Activated CD8-positive, alpha-beta T cell treated with anti-CD3 and anti-CD28 coated beads for 36 hours (primary cell): ENCODE data around the gene SLC35F3. TPM values are rescaled to one million over a fixed set of nuclear protein-coding genes. Genes with fewer than 3 reads are reported as not detected.

Experiments
- ATAC-seq: fragments of 200-7000 bp; cut with Tn5 transposase; one replicate; pipeline ENCODE4 v1.10.0; 2021; ENCODE audit warnings: mild to moderate bottlenecking, moderate library complexity
- CTCF ChIA-PET: fragments of 350-600 bp; sonication (Branson Sonifier 250); formaldehyde crosslinking; loops from one replicate; lab custom pipeline; 2021; ENCODE audit warnings: antibody characterized with exemption; lab: Charles Lee
- POLR2A ChIA-PET: fragments of 350-600 bp; sonication (Branson Sonifier 250); formaldehyde crosslinking; loops from one replicate; lab custom pipeline; 2021; ENCODE audit warnings: antibody characterized with exemption; lab: Charles Lee
- DNase-seq: peaks from one replicate; pipeline ENCODE4 v3.0.0-alpha.2; 2020
- H3K27ac Mint-ChIP-seq: one replicate; pipeline ENCODE4 v1.8.0; 2021; ENCODE audit warnings: mild to moderate bottlenecking, mixed read lengths
- H3K27me3 Mint-ChIP-seq: one replicate; pipeline ENCODE4 v1.8.0; 2021; ENCODE audit warnings: mixed read lengths
- H3K36me3 Mint-ChIP-seq: one replicate; pipeline ENCODE4 v1.8.0; 2021; ENCODE audit warnings: low read depth, mixed read lengths
- H3K4me1 Mint-ChIP-seq: one replicate; pipeline ENCODE4 v1.8.0; 2021; ENCODE audit warnings: low read depth, mixed read lengths
- H3K4me3 Mint-ChIP-seq: one replicate; pipeline ENCODE4 v1.8.0; 2021; ENCODE audit warnings: mild to moderate bottlenecking, moderate library complexity, mixed read lengths
- H3K9me3 Mint-ChIP-seq: one replicate; pipeline ENCODE4 v1.8.0; 2021; ENCODE audit warnings: mixed read lengths
- intact Hi-C: fragments of 100-400 bp; cut with micrococcal nuclease; formaldehyde crosslinking; loops from one replicate; pipeline ENCODE4 v1.10.0; 2022
- total RNA-seq, 2 experiments: library from RNA; stranded (reverse); gene quantifications; one replicate each; pipeline ENCODE4 v1.2.3, GENCODE V29; 2021
- TF ChIP-seq, protein P1 (sequence below): fragments of 200-600 bp; IDR thresholded peaks from one replicate; pipeline ENCODE4 v1.8.0; 2022; ENCODE audit warnings: antibody characterized with exemption, mild to moderate bottlenecking

SLC35F3 gene
- total RNA-seq, 2 experiments from 2014 or later = 3.1 to 3.5 TPM

DNA sequence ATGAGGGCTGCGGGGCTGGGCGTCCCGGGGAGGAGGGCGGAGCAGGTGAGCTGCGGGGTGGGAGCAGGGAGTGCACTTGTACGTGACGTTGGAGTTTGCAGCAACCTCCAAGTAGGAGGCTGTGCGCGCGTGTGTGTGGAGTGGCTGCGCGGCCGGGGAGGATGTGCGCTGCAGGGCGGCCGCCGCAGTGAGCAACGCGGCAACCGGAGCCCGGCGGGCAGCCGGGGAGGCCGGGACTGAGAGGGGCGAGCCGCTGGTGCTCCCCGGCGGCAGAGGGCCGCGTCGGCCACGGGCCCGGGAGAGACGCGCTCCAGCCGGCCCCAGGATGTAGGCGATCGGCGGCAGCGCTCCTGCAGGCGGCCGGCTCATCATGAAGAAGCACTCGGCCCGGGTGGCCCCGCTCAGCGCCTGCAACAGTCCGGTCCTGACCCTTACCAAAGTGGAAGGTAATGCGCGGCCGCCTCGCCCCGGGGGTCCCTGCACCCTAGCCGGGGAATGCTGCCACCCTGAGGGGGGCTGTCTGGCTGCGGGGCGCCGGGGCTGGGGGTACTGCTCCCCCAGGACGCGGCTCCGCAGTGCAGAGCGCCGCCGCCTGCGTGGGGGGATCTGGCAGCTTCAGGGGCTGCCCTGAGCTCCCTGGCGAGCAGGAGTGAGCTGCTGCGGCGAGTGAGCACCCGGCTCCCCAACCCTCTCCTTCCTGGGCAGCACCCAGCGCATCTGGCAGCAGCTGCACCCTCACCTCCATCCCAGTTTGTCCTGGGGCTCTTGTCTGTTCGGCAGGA lies 309.8 kb downstream of the SLC35F3 start:
- Mint-ChIP-seq H3K9me3 (no peaks in the 10 kb centered on the region), H3K4me1 (peaks cover 29% of the 10 kb centered on the region), H3K4me3 (peak overlapping the region; percentile 68), H3K36me3 (no peaks in the 10 kb centered on the region), H3K27ac (no peak overlapping the region), H3K27me3 (peaks cover 47% of the 10 kb centered on the region)
- POLR2A ChIA-PET = no interaction called here
- intact Hi-C loops = no loop called here
- ATAC-seq = peak; percentile 43
- TF ChIP-seq, protein P1, sequence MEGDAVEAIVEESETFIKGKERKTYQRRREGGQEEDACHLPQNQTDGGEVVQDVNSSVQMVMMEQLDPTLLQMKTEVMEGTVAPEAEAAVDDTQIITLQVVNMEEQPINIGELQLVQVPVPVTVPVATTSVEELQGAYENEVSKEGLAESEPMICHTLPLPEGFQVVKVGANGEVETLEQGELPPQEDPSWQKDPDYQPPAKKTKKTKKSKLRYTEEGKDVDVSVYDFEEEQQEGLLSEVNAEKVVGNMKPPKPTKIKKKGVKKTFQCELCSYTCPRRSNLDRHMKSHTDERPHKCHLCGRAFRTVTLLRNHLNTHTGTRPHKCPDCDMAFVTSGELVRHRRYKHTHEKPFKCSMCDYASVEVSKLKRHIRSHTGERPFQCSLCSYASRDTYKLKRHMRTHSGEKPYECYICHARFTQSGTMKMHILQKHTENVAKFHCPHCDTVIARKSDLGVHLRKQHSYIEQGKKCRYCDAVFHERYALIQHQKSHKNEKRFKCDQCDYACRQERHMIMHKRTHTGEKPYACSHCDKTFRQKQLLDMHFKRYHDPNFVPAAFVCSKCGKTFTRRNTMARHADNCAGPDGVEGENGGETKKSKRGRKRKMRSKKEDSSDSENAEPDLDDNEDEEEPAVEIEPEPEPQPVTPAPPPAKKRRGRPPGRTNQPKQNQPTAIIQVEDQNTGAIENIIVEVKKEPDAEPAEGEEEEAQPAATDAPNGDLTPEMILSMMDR = no peak
- CTCF ChIA-PET = interaction anchor here (1.8 to 10.5 kb wide), 6 partner anchors 96 to 113 kb away, joined by 6 to 127 read pairs (median 12); no protein-coding TSS in a partner anchor
- peak; percentile 36 for DNase-seq

DNA sequence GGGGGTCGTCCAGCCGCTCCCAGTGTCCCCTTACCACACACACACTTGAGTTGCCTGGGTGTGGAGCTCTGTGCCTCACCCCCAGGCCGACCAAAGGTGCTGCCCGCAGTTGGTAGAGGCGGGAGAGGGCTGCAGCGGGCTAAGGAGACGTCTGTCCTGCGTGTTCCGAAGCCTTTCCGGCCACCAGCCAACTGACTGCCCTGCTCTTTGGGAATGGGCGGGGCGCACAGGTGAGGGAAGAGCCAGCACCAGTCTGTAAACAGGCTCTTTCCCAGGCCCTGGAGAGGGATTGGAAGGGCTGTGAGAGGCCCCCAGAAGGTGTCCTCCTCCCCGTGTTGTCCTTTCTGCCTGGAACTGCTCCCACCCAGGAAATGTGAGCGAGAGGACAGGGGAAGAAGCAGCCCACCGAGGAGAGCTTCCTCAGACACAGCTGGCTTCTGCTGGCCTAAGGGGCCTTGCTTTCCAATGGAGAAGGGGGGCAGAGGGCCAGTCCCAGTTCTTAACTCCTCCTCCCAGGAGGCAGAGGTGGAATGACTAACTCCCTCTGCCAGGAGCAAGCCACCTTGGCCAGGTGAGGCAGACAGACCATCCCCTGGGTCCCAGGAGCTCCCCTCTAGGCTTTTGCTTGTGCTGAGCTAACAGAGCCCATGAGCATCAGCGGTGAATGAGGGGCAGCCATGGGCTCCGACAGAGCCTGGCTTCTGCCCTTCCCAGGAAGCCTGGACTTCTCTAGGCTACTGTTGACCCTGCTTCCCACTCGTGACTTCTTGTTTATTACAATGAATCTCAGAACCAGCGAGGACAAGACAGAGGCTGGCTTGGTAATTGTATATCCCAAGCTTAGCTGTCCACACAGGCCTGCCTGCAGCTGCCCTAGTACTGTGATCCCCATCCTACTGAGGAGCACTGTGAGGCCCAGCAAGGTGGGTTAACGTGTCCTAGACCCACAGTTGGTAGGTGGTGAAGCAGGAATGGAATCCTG lies 310.7 kb downstream of the SLC35F3 start:
- Mint-ChIP-seq H3K4me1 (peaks cover 29% of the 10 kb centered on the region), H3K4me3 (peak overlapping the region; percentile 54), H3K36me3 (no peaks in the 10 kb centered on the region), H3K27ac (no peak overlapping the region), H3K9me3 (no peaks in the 10 kb centered on the region), H3K27me3 (peaks cover 45% of the 10 kb centered on the region)
- intact Hi-C loops = no loop called here
- ChIA-PET CTCF (interaction anchor here (0.6 to 10.5 kb wide), 5 partner anchors 15 to 112 kb away, joined by 3 to 127 read pairs (median 3); no protein-coding TSS in a partner anchor), POLR2A (no interaction called here)
- no peak for DNase-seq
- no peak for ATAC-seq
- TF ChIP-seq, protein P1 = no peak

DNA sequence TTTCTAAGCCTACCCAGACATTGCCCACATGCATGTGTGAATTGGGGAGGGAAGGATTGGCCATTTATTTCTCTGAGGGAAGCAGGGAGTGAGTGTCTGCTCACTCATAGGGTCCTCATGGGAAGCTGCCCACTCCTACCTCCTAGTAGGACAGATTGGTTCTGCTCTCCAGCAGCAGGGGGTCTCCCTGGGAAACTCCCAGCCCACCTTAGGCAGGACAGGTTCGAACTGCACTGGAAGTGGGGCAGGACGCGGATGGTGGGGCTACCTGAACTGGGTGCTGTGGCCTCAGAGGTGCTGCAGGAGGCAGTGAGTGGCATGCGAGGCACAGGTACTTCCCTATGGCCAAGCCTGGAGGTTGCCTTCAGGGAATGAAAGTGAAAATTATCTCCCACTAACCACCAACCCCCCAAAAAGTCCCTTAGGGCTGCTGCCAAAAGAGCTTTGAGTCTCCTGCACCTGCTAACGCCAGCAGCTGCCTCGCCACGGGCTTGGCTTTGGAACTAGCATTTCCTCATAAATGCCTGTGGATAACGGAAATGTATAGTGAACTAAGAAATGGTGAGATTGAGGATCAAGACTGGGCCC lies 311.7 kb downstream of the SLC35F3 start:
- ChIA-PET CTCF (interaction anchor here (0.6 to 10.5 kb wide), 5 partner anchors 89 to 111 kb away, joined by 3 to 127 read pairs (median 3); no protein-coding TSS in a partner anchor), POLR2A (no interaction called here)
- ATAC-seq (peak; percentile 15), DNase-seq (peak; percentile 21)
- Mint-ChIP-seq H3K4me1 (peaks cover 29% of the 10 kb centered on the region), H3K36me3 (no peaks in the 10 kb centered on the region), H3K27me3 (peaks cover 41% of the 10 kb centered on the region), H3K27ac (no peak overlapping the region), H3K9me3 (no peaks in the 10 kb centered on the region), H3K4me3 (peak overlapping the region; percentile 34)
- TF ChIP-seq, protein P1 = no peak
- intact Hi-C loops = no loop called here

DNA sequence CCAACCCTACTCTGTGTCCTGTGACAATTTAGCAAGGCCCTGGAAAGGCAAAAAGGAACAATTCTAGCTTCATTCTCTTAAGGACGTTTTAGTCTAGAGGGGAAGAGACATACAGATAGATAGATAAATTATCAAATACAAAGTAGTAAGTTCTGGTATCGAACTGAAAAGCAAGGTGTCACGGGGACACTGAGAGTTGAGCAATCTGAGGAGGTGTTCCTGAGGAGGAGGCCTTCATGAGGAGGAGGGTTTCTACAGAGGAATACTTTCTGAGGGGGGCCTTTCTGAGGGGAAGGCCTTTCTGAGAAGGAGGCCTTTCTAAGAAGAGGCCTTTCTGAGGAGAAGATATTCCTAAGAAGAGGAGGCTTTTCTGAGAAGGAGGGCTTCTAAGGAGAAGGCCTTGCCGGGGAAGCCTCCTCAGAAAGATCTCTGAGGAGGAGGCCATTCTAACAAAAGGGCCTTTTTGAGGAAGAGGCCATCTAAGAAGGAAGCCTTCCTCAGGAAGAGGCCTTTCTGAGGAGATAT lies 312.9 kb downstream of the SLC35F3 start:
- Mint-ChIP-seq H3K27me3 (peaks cover 33% of the 10 kb centered on the region), H3K9me3 (no peaks in the 10 kb centered on the region), H3K36me3 (no peaks in the 10 kb centered on the region), H3K4me1 (peaks cover 29% of the 10 kb centered on the region), H3K27ac (peak overlapping the region; percentile 55), H3K4me3 (no peak overlapping the region)
- DNase-seq (no peak), ATAC-seq (peak; percentile 24)
- TF ChIP-seq, protein P1 = no peak
- intact Hi-C loops = no loop called here
- POLR2A ChIA-PET = no interaction called here
- CTCF ChIA-PET = interaction anchor here (1.0 to 10.5 kb wide), 3 partner anchors 90 to 110 kb away, joined by 3 to 127 read pairs (median 13); no protein-coding TSS in a partner anchor
